ENCODE results near the gene TRIM38. TPM values are rescaled to one million over a fixed set of nuclear protein-coding genes. Genes with fewer than 3 reads are reported as not detected.

TRIM38 gene
- total and polyA plus RNA-seq, 2 experiments from 2014 or later, result 5.2 to 8.6 TPM

- DNase-seq (ENCODE audit: low spot score), result peak; percentile 95
- Histone ChIP-seq H4K20me1 (ENCODE audit: insufficient read depth, poor library complexity, severe bottlenecking) (no peaks in the 10 kb centered on the region), H2AFZ (peak overlapping the region; percentile 31), H3K4me2 (peak overlapping the region; percentile 77), H3K9me3 (ENCODE audit: low read depth) (no peaks in the 10 kb centered on the region), H3K27ac (peak overlapping the region; percentile 93), H3K27me3 (no peaks in the 10 kb centered on the region), H3K36me3 (replicated peaks; ENCODE audit: insufficient read depth, low read depth) (no peaks in the 10 kb centered on the region), H3K4me1 (ENCODE audit: insufficient read depth) (peaks cover 13% of the 10 kb centered on the region), H3K9me2 (replicated peaks; ENCODE audit: insufficient read depth) (no peaks in the 10 kb centered on the region), H3K79me2 (no peaks in the 10 kb centered on the region), H3K4me3 (peak overlapping the region; percentile 51)
- no peak for TF ChIP-seq CTCF (IDR thresholded peaks at IDR 0.05; ENCODE audit: poor library complexity)
- no peak for TF ChIP-seq EZH2phosphoT487 (IDR thresholded peaks at IDR 0.05; ENCODE audit: low read depth, severe bottlenecking, unreplicated experiment)
- no peak for TF ChIP-seq EZH2 (IDR thresholded peaks at IDR 0.05; ENCODE audit: borderline replicate concordance)
- 1% methylated on average over 44 of the region's 44 CpGs for WGBS (ENCODE audit: low lambda C conversion rate, missing lambda C conversion rate)
Measured at GRCh38 chr6:26026833-26027490, 64.4 kb downstream of the TRIM38 start.

GRCh38 chr6:26027491-26028211 is 65.0 kb downstream of the TRIM38 start:
- Histone ChIP-seq H3K36me3 (replicated peaks; ENCODE audit: insufficient read depth, low read depth) (no peaks in the 10 kb centered on the region), H3K27me3 (no peaks in the 10 kb centered on the region), H3K79me2 (no peaks in the 10 kb centered on the region), H3K9me2 (replicated peaks; ENCODE audit: insufficient read depth) (no peaks in the 10 kb centered on the region), H3K9me3 (ENCODE audit: low read depth) (no peaks in the 10 kb centered on the region), H3K4me3 (no peak overlapping the region), H2AFZ (peak overlapping the region; percentile 31), H3K4me1 (ENCODE audit: insufficient read depth) (peaks cover 14% of the 10 kb centered on the region), H3K27ac (peak overlapping the region; percentile 93), H3K4me2 (peak overlapping the region; percentile 77), H4K20me1 (ENCODE audit: insufficient read depth, poor library complexity, severe bottlenecking) (no peaks in the 10 kb centered on the region)
- no peak for TF ChIP-seq EZH2 (IDR thresholded peaks at IDR 0.05; ENCODE audit: borderline replicate concordance)
- no peak for TF ChIP-seq EZH2phosphoT487 (IDR thresholded peaks at IDR 0.05; ENCODE audit: low read depth, severe bottlenecking, unreplicated experiment)
- no peak for TF ChIP-seq CTCF (IDR thresholded peaks at IDR 0.05; ENCODE audit: poor library complexity)
- no peak for DNase-seq (ENCODE audit: low spot score)
- WGBS (ENCODE audit: low lambda C conversion rate, missing lambda C conversion rate), result 56% methylated on average over 9 of the region's 9 CpGs

- Histone ChIP-seq H3K4me3 (no peak overlapping the region), H2AFZ (peak overlapping the region; percentile 18), H3K4me2 (peak overlapping the region; percentile 77), H3K9me2 (replicated peaks; ENCODE audit: insufficient read depth) (no peaks in the 10 kb centered on the region), H3K79me2 (no peaks in the 10 kb centered on the region), H3K27me3 (no peaks in the 10 kb centered on the region), H3K36me3 (replicated peaks; ENCODE audit: insufficient read depth, low read depth) (no peaks in the 10 kb centered on the region), H3K27ac (peak overlapping the region; percentile 93), H3K4me1 (ENCODE audit: insufficient read depth) (peaks cover 17% of the 10 kb centered on the region), H3K9me3 (ENCODE audit: low read depth) (no peaks in the 10 kb centered on the region), H4K20me1 (ENCODE audit: insufficient read depth, poor library complexity, severe bottlenecking) (no peaks in the 10 kb centered on the region)
- DNase-seq (ENCODE audit: low spot score), result no peak
- WGBS (ENCODE audit: low lambda C conversion rate, missing lambda C conversion rate), result 76% methylated on average over 6 of the region's 6 CpGs
- TF ChIP-seq EZH2 (IDR thresholded peaks at IDR 0.05; ENCODE audit: borderline replicate concordance), result no peak
- TF ChIP-seq EZH2phosphoT487 (IDR thresholded peaks at IDR 0.05; ENCODE audit: low read depth, severe bottlenecking, unreplicated experiment), result no peak
- TF ChIP-seq CTCF (IDR thresholded peaks at IDR 0.05; ENCODE audit: poor library complexity), result no peak
Measured at GRCh38 chr6:26028212-26028745, 65.7 kb downstream of the TRIM38 start.
